B cell (primary cell): ENCODE results near the gene TSSC4. TPM values are rescaled to one million over a fixed set of nuclear protein-coding genes. Genes with fewer than 3 reads are reported as not detected.

Experiments used
- ATAC-seq: fragments of 200-7000 bp; cut with Tn5 transposase; one replicate; pipeline ENCODE4 v1.10.0; 2021; ENCODE audit warnings: low read depth, mild to moderate bottlenecking, moderate number of reproducible peaks, moderate library complexity
- CTCF ChIA-PET: fragments of 350-600 bp; sonication (Branson Sonifier 250); formaldehyde crosslinking; loops from one replicate; lab custom pipeline; 2021; ENCODE audit warnings: antibody characterized with exemption, inconsistent platforms; lab: Charles Lee
- POLR2A ChIA-PET: fragments of 350-600 bp; sonication (Branson Sonifier 250); formaldehyde crosslinking; loops from one replicate; lab custom pipeline; 2021; ENCODE audit warnings: antibody characterized with exemption; lab: Charles Lee
- DNase-seq: peaks from one replicate; pipeline ENCODE4 v3.0.0; 2013
- H2AFZ ChIP-seq: 2 replicates; pipeline ENCODE4 v1.6.1; 2012; ENCODE audit warnings: mild to moderate bottlenecking, low read depth, low read length; ENCODE audit not compliant: insufficient read depth, poor library complexity, severe bottlenecking
- H3K27ac ChIP-seq, 2 donors: 1 replicate in 1 of 2; 2 replicates in 1 of 2; pipeline ENCODE4 v1.5.1; 2012 to 2013; ENCODE audit warnings: low read length in 2 of 2, mild to moderate bottlenecking in 2 of 2, moderate library complexity in 1 of 2
- H3K27me3 ChIP-seq, 4 experiments: fragments of 200-600 bp in 1 of 4; sonication (generic) in 1 of 4; replicated peaks in 1 of 4; 1 replicate in 2 of 4; 2 replicates in 2 of 4; pipeline versions ENCODE4 v1.6.1 to v1.7.0; 2013 to 2016; ENCODE audit warnings: low read length in 3 of 4, mild to moderate bottlenecking in 2 of 4, mixed read lengths in 1 of 4, moderate library complexity in 1 of 4; ENCODE audit not compliant: insufficient read depth in 4 of 4, control insufficient read depth in 3 of 4; ENCODE audit errors: control extremely low read depth in 1 of 4
- H3K36me3 ChIP-seq, 2 experiments: replicated peaks in 1 of 2; 1 replicate in 1 of 2; 2 replicates in 1 of 2; pipeline versions ENCODE4 v1.6.1 to v1.7.1; 2013; ENCODE audit warnings: low read length in 1 of 2; ENCODE audit not compliant: insufficient read depth in 2 of 2, control insufficient read depth in 1 of 2; ENCODE audit errors: control extremely low read depth in 1 of 2, extremely low read depth in 1 of 2
- H3K4me1 ChIP-seq, 2 donors: fragments of 200-600 bp in 1 of 2; sonication (generic) in 1 of 2; 1 replicate in 1 of 2; 2 replicates in 1 of 2; pipeline versions ENCODE4 v1.5.1 to v1.6.1; 2013 to 2017; ENCODE audit warnings: low read length in 2 of 2; ENCODE audit not compliant: control insufficient read depth in 2 of 2, insufficient read depth in 2 of 2
- H3K4me2 ChIP-seq: replicated peaks from 2 replicates; pipeline ENCODE3; 2012; ENCODE audit warnings: mild to moderate bottlenecking, low read depth, low read length; ENCODE audit not compliant: poor library complexity, severe bottlenecking
- H3K4me3 ChIP-seq, 5 experiments: fragments of 200-600 bp in 1 of 5; sonication (generic) in 1 of 5; 1 replicate in 3 of 5; 2 replicates in 2 of 5; pipeline versions ENCODE4 v1.5.1 to v1.7.0; 2011 to 2016; ENCODE audit warnings: low read length in 4 of 5, mild to moderate bottlenecking in 4 of 5, low read depth in 2 of 5, control low read depth in 1 of 5, moderate library complexity in 1 of 5; ENCODE audit not compliant: insufficient read depth in 1 of 5; ENCODE audit errors: control extremely low read depth in 1 of 5, extremely low read depth in 1 of 5
- H3K79me2 ChIP-seq: fragments of 200-600 bp; sonication (generic); one replicate; pipeline ENCODE4 v1.6.0; 2016; ENCODE audit warnings: low read length; ENCODE audit not compliant: control insufficient read depth, insufficient read depth
- H3K9ac ChIP-seq: fragments of 200-600 bp; sonication (generic); 2 replicates; pipeline ENCODE4 v1.6.1; 2017; ENCODE audit warnings: mild to moderate bottlenecking, low read length, moderate library complexity
- H3K9me3 ChIP-seq, 3 donors: one replicate each; pipeline versions ENCODE4 v1.6.1 to v1.7.1; 2013; ENCODE audit warnings: low read length in 2 of 3; ENCODE audit not compliant: control insufficient read depth in 2 of 3, insufficient read depth in 1 of 3; ENCODE audit errors: control extremely low read depth in 1 of 3
- H4K20me1 ChIP-seq: 2 replicates; pipeline ENCODE4 v1.6.0; 2012; ENCODE audit warnings: mild to moderate bottlenecking, low read length; ENCODE audit not compliant: insufficient read depth, control insufficient read depth, poor library complexity, severe bottlenecking
- H3K27ac Mint-ChIP-seq: one replicate; pipeline ENCODE4 v1.8.0; 2021; ENCODE audit warnings: mixed read lengths
- H3K27me3 Mint-ChIP-seq: one replicate; pipeline ENCODE4 v1.8.0; 2021; ENCODE audit warnings: mixed read lengths
- H3K4me1 Mint-ChIP-seq: one replicate; pipeline ENCODE4 v1.8.0; 2021; ENCODE audit warnings: mixed read lengths
- H3K4me3 Mint-ChIP-seq: one replicate; pipeline ENCODE4 v1.8.0; 2021; ENCODE audit warnings: mixed read lengths
- H3K9me3 Mint-ChIP-seq: one replicate; pipeline ENCODE4 v1.8.0; 2022; ENCODE audit warnings: mixed read lengths; ENCODE audit not compliant: insufficient read depth
- CTCF ChIP-seq: fragments of 200-600 bp; IDR thresholded peaks from one replicate; pipeline ENCODE4 v1.8.0; 2022; ENCODE audit warnings: antibody characterized with exemption, mild to moderate bottlenecking
- EZH2 ChIP-seq: IDR thresholded peaks from 2 replicates; pipeline ENCODE4 v1.6.1; 2012; ENCODE audit warnings: borderline replicate concordance, low read depth, mild to moderate bottlenecking, moderate library complexity, low read length; ENCODE audit not compliant: insufficient read depth, poor library complexity, severe bottlenecking
- WGBS: methylation state at CpG from one replicate; pipeline ENCODE4 v1.1.5; 2013; ENCODE audit warnings: missing lambda C conversion rate; ENCODE audit not compliant: insufficient coverage; 5-methylcytosine and 5-hydroxymethylcytosine counted together
- intact Hi-C: fragments of 100-400 bp; cut with micrococcal nuclease; formaldehyde crosslinking; loops from one replicate; pipeline ENCODE4 v1.10.0; 2022
- polyA plus RNA-seq: library from polyadenylated mRNA; depleted of rRNA; stranded (reverse); fragments of >200 nt; gene quantifications from 2 replicates; pipeline ENCODE4 v1.2.3, GENCODE V29; 2012
- total RNA-seq, 2 donors: library from RNA; stranded (reverse); fragments of 120-200 nt in 1 of 2; gene quantifications; 1 replicate in 1 of 2; 2 replicates in 1 of 2; pipeline versions ENCODE4 v1.2.3 to v1.2.4, GENCODE V29; 2013 to 2022

The TSSC4 gene
- total and polyA plus RNA-seq, 2 donors (not counting 1 experiment from before 2014, with no cell fraction given): 49.4 to 57.5 TPM

- H3K9ac ChIP-seq: peak overlapping the region; percentile 3
- peaks cover 0 to 30% of the 10 kb centered on the region in 2 experiments for H3K36me3 ChIP-seq
- no peak overlapping the region for H2AFZ ChIP-seq
- peaks cover 88% of the 10 kb centered on the region for H3K4me1 Mint-ChIP-seq
- no peak for DNase-seq
- peak overlapping the region in 1 of 2 donors; percentile 18 for H3K27ac ChIP-seq
- H3K4me3 ChIP-seq: peak overlapping the region in 1 of 5 experiments; percentile 41
- peak overlapping the region; percentile 74 for H3K4me3 Mint-ChIP-seq
- no peak for ATAC-seq
- POLR2A ChIA-PET: interaction anchor here (0.8 kb wide), 1 partner anchor 11 kb away, joined by 3 read pairs; no protein-coding TSS in a partner anchor
- peaks cover 90% of the 10 kb centered on the region for H3K79me2 ChIP-seq
- intact Hi-C loops: loop anchor here (5.0 kb wide), 2 partner anchors 537 to 603 kb away; partner anchors contain the start of genes LSP1 and NAP1L4
- H3K4me2 ChIP-seq: peak overlapping the region; percentile 67
- H3K27me3 ChIP-seq: no peaks in the 10 kb centered on the region
- 30% methylated on average over 14 of the region's 14 CpGs for WGBS
- CTCF ChIA-PET: interaction anchor here (1.1 to 1.5 kb wide), 2 partner anchors 84 to 203 kb away, joined by 3 to 11 read pairs; no protein-coding TSS in a partner anchor
- peak overlapping the region; percentile 92 for H3K27ac Mint-ChIP-seq
- peaks cover 0 to 3% (median 0%) of the 10 kb centered on the region in 3 donors for H3K9me3 ChIP-seq
- H3K27me3 Mint-ChIP-seq: no peaks in the 10 kb centered on the region
- TF ChIP-seq CTCF (peak; percentile 9), EZH2 (no peak)
- peaks cover 95 to 100% of the 10 kb centered on the region in 2 donors for H3K4me1 ChIP-seq
- no peaks in the 10 kb centered on the region for H3K9me3 Mint-ChIP-seq
- peaks cover 99% of the 10 kb centered on the region for H4K20me1 ChIP-seq
These were observed 11.0 kb upstream of the TSSC4 start for GRCh38 chr11:2389377-2390026.
